Measurements from ENCODE around the gene TXN2.
"Not testable (repeated sequence)": the region's sequence is repeated elsewhere in the genome, so short reads cannot be mapped to it uniquely, and the experiment has no call there.

Gene TXN2

DNA sequence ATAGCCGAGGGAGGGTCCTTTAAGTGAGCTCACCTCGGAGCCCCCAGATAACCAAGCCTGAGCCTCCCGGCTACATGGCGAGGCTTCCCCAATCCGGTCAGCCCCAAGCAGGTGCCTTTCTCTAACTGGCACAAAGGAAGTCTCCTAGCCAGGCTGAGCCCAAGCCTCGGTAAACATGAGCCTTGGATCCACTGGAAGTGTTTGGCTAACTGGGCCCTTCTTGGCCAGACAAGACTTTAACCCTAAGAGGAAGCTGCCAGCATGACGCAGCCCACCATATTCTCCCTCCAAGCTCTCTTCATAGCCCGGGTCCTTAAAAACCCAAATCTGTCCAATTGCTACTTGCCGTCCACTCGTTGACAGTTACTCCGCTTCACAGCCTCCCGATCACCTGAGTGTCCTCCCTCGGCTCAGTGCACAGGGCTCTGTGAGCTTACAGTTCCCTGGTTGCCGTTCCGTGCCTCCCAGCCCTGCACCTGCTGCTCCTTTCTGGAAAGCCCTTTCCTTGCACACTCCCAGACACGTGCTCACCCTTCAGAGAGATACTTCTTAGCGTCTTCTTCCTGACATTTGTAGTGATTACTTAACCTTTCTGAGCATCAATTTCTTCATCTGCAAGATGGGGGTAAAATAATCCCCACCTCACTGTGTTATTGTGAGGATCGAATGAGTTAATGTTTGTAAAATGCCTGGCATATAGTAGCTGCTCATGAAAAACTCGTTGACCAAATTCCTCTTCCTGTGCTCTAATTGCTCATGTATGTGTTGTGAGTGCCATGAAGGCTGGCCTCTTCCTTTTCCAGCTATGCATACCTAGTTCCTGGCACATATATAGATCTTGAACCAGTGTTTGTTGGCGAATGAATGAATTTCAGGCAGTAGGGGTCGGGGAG lies 25.6 kb downstream of the TXN2 start:
- no peaks in the 10 kb centered on the region for H3K27me3 Mint-ChIP-seq
- H3K36me3 Mint-ChIP-seq, result no peaks in the 10 kb centered on the region
- peak overlapping the region; percentile 72 for H3K4me3 Mint-ChIP-seq
- ATAC-seq (ENCODE audit: low read depth), result no peak
- no peak for DNase-seq (ENCODE audit: low spot score in 2 of 2)
- no peaks in the 10 kb centered on the region for H3K9me3 Mint-ChIP-seq
- H3K27ac Mint-ChIP-seq, result peak overlapping the region; percentile 94
- H3K4me1 Mint-ChIP-seq, result peaks cover 28% of the 10 kb centered on the region

DNA sequence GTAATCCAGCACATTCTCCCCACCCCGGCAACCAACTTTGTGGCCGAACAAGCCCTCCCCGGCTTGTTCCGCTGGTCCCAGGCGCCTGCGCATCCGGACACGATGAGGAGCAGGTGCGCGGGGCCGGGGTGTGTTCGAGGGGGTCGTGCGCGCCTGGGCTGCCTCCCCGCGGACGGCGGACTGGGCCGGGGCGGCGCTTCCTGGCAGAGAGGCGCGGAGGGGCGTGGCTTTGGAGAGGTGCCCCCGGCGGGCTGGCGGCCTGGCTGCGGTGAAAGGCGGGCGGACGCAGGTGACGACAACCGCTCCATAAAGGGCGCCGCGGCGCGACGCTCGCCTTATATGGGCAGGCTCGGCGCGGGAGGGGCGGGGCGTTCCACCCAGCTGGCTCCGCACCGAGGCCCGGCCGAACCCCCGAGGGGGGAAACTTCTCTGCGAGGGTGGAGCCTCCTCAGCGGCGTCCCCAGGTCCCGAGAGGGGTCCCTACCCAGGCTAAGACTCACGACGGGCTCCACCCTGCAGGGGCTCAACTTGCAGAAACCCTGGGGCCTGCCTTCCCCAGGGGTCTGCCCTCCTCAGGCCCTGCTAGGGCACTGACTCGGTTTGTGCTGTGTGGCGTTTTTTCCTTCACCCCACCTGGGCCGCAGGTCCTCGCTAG lies 26.4 kb downstream of the TXN2 start:
- Mint-ChIP-seq H3K9me3 (no peaks in the 10 kb centered on the region), H3K27ac (peak overlapping the region; percentile 94), H3K27me3 (no peaks in the 10 kb centered on the region), H3K4me1 (peaks cover 28% of the 10 kb centered on the region), H3K36me3 (no peaks in the 10 kb centered on the region), H3K4me3 (peak overlapping the region; percentile 72)
- DNase-seq (ENCODE audit: low spot score in 2 of 2) (peak; percentile 88), ATAC-seq (ENCODE audit: low read depth) (peak; percentile 60)

DNA sequence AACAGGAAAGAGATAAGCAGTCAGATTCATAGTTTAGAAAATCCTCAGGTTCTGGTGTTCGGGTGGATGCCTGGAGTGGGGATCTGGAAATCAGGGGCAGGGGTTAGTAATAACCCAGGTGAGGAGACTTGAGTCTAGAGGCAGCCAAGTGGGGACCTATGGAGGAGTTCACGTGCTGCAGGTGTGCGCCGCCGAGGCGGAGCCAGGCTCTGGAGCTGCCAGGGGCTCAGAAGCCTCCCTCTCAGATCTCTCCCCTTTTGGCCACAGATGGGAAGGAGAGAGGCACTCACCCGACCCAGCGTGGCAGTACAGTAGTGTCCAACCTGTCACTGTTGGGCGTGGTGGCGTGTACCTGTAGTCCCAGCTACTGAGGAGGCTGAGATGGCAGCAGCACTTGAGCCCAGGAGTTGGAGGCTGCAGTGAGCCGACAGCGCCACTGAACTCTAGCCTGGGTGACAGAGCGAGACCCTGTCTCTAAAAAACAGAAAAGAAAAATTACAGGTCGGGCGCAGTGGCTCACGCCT lies 27.5 kb downstream of the TXN2 start:
- Mint-ChIP-seq H3K9me3 (no peaks in the 10 kb centered on the region), H3K27me3 (no peaks in the 10 kb centered on the region), H3K4me3 (peak overlapping the region; percentile 71), H3K36me3 (no peaks in the 10 kb centered on the region), H3K4me1 (peaks cover 30% of the 10 kb centered on the region), H3K27ac (peak overlapping the region; percentile 77)
- DNase-seq (ENCODE audit: low spot score in 2 of 2) (no peak), ATAC-seq (ENCODE audit: low read depth) (no peak)

DNA sequence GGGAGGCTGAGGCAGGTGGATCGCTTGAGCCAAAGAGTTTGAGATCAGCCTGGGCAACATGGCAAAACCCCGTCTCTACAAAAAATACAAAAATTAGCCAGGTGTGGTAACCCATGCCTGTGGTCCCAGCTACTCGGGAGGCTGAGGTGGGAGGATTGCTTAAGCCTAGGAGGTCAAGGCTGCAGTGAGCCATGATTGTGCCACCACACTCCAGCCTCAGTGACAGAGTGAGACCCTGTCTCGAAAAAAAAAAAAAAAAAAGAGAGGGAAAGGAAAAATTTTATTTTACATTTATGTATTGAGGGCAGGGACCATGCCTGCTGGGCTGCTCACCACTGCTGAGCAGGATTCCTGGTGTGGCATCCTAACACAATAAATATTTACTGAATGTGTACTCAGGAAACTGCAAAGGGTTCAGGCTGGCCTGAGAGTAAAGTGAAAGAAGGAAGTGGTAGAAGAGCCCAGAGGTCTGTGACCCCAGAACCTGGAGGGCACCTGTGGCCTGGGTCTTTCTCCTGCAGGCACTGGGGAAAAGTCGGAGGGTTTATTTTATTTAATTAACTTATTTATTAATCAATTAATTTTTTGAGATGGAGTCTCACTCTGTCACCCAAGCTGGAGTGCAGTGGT lies 28.3 kb downstream of the TXN2 start:
- H3K36me3 Mint-ChIP-seq, result not testable (repeated sequence)

DNA sequence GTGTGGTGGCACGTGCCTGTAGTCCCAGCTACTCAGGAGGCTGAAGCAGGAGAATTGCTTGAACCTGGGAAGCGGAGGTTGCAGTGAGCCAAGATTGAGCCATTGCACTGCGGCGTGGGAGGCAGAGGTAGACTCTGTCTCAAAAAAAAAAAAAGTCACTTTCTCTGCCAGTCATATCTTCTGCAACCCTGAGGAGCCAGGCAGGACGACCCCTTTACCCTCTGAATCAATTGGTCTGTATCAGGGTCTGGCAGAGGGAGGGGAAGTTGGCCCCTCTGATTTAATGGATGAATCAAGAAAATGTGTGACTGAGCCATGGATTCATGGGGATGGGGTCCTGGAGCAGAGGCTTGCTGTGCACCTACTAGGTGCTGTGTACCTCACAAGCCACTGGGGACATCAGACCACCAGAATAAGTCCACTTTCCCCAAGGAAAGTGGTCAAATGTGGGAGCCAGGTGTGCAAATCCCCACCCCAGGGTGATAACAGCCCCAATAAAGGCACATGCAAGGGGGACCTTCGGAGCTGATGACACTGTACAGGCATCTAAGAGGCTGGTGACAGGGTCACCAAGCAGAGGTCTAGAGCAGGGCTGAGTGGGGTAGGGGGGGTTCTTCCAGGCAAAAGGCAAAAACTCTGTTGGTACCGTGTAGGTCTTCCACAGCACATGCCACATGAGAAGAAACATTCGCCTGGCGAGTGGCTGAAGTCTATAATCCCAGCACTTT lies 29.0 kb downstream of the TXN2 start:
- H3K36me3 Mint-ChIP-seq, result no peaks in the 10 kb centered on the region
- H3K27me3 Mint-ChIP-seq, result no peaks in the 10 kb centered on the region
- no peaks in the 10 kb centered on the region for H3K9me3 Mint-ChIP-seq
- peaks cover 33% of the 10 kb centered on the region for H3K4me1 Mint-ChIP-seq
- no peak for ATAC-seq (ENCODE audit: low read depth)
- H3K27ac Mint-ChIP-seq, result peak overlapping the region; percentile 77
- DNase-seq (ENCODE audit: low spot score in 2 of 2), result no peak
- peak overlapping the region; percentile 46 for H3K4me3 Mint-ChIP-seq

More for the DNA sequence above, 28.3 kb downstream of the TXN2 start:
- Mint-ChIP-seq H3K27ac (peak overlapping the region; percentile 77), H3K4me1 (peaks cover 31% of the 10 kb centered on the region), H3K4me3 (peak overlapping the region; percentile 63)
- DNase-seq (ENCODE audit: low spot score in 2 of 2); H3K9me3 Mint-ChIP-seq; ATAC-seq (ENCODE audit: low read depth); H3K27me3 Mint-ChIP-seq: not testable (repeated sequence)

DNA sequence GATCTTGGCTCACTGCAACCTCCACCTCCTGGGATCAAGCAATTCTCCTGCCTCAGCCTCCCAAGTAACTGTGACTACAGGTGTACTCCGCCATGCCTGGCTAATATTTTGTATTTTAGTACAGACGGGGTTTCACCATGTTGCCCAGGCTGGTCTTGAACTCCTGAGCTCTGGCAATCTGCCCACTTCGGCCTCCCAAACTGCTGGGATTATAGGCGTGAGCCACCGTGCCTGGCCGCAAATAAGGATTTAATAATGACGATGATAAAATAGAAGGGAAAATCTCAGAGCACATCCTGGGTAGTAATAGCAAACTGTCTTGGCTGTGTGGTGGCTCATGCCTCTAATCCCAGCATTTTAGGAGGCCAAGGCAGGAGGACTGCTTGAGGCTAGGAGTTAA lies 30.5 kb downstream of the TXN2 start:
- Mint-ChIP-seq H3K27ac (peak overlapping the region; percentile 77), H3K4me1 (peaks cover 26% of the 10 kb centered on the region)
- DNase-seq (ENCODE audit: low spot score in 2 of 2); H3K4me3 Mint-ChIP-seq; ATAC-seq (ENCODE audit: low read depth); H3K36me3 Mint-ChIP-seq; H3K27me3 Mint-ChIP-seq; H3K9me3 Mint-ChIP-seq: not testable (repeated sequence)

DNA sequence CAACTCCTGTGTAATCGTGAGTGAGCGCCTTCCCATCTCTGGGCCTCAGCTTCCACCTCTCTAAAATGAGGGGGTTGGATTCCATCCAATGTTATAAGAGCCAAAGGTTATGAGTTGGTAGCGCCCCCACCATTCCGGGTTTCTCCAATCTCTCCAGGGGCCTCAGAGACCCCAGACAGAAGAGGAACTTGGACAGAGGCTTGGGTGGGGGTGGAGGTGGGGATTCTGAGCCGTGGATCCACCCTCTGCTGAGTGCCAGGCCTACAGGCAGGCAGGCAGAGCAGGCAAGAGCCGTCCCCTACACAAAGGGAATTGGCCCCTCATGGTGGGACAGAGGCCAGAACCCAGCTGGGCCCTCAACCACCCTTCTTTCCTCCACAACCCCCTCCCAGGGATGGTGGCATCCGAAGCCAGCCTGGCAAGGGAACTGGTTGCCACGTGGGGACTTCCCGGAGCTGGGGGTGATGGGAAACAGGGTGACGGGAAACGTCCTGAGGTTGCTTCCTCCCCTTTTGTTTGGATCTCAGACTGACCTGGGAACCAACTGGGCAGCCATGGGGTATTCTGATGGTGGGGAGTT lies 31.8 kb downstream of the TXN2 start:
- DNase-seq (ENCODE audit: low spot score in 2 of 2) (no peak), ATAC-seq (ENCODE audit: low read depth) (no peak)
- no peaks in the 10 kb centered on the region for H3K27me3 Mint-ChIP-seq
- no peaks in the 10 kb centered on the region for H3K9me3 Mint-ChIP-seq
- H3K27ac Mint-ChIP-seq, result no peak overlapping the region
- H3K36me3 Mint-ChIP-seq, result no peaks in the 10 kb centered on the region
- H3K4me1 Mint-ChIP-seq, result peaks cover 31% of the 10 kb centered on the region
- H3K4me3 Mint-ChIP-seq, result no peak overlapping the region

DNA sequence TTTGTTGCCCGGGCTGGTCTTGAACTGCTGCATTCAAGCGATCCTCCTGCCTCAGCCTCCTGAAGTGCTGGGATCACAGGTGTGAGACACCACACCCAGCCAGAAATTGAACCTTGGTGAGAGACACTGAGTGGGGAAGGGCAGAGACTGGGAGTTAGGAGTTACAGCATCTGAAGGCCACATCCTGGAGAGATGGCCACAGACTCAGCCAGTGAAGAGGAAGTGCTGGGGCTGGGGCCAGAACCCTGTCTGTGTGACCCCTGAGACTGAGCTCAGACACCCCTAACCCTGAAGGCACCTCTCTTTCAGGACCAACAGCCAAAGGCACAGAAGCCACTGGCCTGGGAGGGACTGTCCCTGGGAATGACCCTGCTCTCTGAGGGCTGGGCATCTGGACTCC lies 33.8 kb downstream of the TXN2 start:
- Mint-ChIP-seq H3K4me1 (peaks cover 29% of the 10 kb centered on the region), H3K36me3 (no peaks in the 10 kb centered on the region), H3K4me3 (no peak overlapping the region), H3K27ac (peak overlapping the region; percentile 31), H3K27me3 (no peaks in the 10 kb centered on the region), H3K9me3 (no peaks in the 10 kb centered on the region)
- ATAC-seq (ENCODE audit: low read depth) (no peak), DNase-seq (ENCODE audit: low spot score in 2 of 2) (no peak)

DNA sequence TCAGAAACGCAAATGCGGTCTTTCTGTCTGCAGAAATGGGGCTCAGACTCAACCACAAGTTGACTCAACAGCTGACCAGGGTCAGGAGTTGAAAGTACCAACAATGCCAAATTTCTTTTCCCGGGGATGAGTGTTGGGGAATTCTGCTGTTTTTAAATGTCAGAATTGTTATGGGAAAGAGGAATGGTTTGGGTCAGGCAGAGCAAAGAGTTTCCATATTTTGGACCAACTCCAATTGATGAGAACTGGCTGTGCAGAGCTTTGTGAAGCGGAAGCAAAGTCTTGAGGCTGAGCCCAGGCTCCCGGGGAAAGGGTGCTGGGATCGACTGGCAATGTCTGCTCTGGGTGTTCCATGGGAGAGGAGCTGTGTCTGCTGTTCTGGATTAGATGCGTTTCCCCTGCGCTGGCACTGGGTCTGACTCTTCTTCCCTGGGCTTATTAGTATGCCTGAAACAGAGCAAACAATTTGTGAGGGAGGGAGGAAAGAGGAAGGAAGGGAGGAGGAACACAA lies 36.2 kb downstream of the TXN2 start:
- Mint-ChIP-seq H3K27ac (no peak overlapping the region), H3K36me3 (no peaks in the 10 kb centered on the region), H3K4me3 (no peak overlapping the region), H3K9me3 (no peaks in the 10 kb centered on the region), H3K27me3 (no peaks in the 10 kb centered on the region), H3K4me1 (peaks cover 29% of the 10 kb centered on the region)
- no peak for ATAC-seq (ENCODE audit: low read depth)
- no peak for DNase-seq (ENCODE audit: low spot score in 2 of 2)

DNA sequence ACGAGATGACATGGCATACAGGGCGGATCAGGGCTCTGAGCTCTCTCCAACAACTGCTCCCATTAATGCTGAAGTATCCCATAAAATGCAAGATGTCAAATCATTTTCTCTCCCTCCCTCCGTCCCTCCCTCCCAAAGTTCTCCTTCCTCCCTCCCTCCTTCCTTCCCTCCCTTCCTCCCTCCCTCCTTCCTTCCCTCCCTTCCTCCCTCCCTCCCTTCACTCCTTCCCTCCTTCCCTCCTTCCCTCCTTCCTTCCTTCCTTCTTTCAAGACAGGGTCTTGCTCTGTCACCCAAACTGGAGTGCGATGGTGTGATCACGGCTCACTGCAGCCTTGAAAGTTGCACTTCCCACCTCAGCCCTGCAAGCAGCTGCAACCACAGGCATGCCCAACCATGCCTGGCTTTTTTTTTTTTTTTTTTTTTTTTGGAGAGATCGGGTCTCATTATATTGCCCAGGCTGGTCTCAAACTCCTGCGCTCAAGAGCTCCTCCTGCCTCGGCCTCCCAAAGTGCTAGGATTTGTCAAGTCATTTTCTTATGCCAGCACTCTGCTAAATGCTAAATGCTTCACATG lies 38.2 kb downstream of the TXN2 start:
- DNase-seq (ENCODE audit: low spot score in 2 of 2) (no peak), ATAC-seq (ENCODE audit: low read depth) (peak; percentile 94)
- H3K9me3 Mint-ChIP-seq, result no peaks in the 10 kb centered on the region
- no peaks in the 10 kb centered on the region for H3K36me3 Mint-ChIP-seq
- H3K27ac Mint-ChIP-seq, result peak overlapping the region; percentile 25
- H3K4me3 Mint-ChIP-seq, result peak overlapping the region; percentile 46
- H3K4me1 Mint-ChIP-seq, result peaks cover 25% of the 10 kb centered on the region
- no peaks in the 10 kb centered on the region for H3K27me3 Mint-ChIP-seq

DNA sequence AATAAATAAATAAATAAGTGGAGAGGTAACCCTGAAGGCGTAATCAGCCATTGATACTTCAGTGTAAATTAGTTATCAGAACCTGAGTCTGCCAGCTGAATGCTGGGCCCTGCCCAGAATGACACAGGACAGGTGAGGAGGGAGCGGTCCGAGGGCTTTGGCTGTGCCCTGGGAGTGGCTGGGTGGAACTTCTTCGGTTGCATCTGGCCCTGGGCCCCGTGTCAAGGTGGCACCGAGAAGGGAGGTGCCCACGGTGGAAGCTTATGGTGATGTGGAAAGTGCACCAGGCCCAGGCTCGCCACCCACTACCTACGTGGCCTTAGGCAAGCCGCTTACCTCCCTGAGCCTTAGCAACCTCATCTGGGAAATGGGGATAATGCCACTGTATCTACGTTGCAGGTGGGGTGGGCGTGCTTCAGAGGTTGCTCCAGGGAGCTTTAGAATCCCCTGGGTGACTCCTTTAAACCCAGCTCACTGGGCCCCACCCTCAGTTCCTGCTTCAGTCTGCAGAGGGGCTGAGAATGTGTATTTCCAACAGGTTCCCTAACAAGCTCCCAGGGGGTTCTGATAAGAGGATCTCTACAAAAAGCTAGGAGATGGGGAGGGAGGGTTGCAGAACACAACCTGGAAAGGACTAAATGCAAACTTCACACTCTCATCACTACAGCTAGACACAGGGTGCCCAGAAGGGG lies 38.8 kb downstream of the TXN2 start:
- H3K27ac Mint-ChIP-seq, result no peak overlapping the region
- no peaks in the 10 kb centered on the region for H3K27me3 Mint-ChIP-seq
- H3K4me3 Mint-ChIP-seq, result no peak overlapping the region
- H3K4me1 Mint-ChIP-seq, result peaks cover 25% of the 10 kb centered on the region
- H3K9me3 Mint-ChIP-seq, result no peaks in the 10 kb centered on the region
- H3K36me3 Mint-ChIP-seq, result no peaks in the 10 kb centered on the region
- ATAC-seq (ENCODE audit: low read depth) (no peak), DNase-seq (ENCODE audit: low spot score in 2 of 2) (no peak)

DNA sequence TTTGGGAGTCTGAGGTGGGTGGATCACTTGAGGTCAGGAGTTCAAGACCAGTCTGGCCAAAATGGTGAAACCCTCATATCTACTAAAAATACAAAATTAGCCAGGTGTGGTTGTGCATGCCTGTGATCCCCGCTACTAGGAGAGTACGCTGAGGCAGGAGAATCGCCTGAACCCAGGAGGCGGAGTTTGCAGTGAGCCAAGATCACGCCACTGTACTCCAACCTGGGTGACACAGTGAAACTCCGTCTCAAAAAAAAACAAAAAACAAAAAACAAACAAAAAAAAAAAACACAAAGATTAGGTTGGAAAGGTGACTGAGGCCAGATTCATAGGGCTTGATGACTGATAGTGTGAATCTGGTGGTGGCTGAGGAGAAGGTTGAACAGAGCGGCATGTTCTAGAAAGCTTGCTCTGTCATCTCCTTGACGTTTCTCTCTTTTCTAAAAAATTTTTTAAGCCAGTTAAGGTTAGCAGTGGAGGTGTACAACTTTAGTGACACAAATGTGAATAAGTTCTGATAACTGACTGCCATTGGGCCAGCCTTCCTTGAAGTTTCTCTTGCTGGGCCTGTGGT lies 40.9 kb downstream of the TXN2 start:
- Mint-ChIP-seq H3K36me3 (no peaks in the 10 kb centered on the region), H3K27me3 (no peaks in the 10 kb centered on the region), H3K27ac (no peak overlapping the region), H3K4me3 (no peak overlapping the region), H3K4me1 (peaks cover 28% of the 10 kb centered on the region), H3K9me3 (no peaks in the 10 kb centered on the region)
- no peak for ATAC-seq (ENCODE audit: low read depth)
- no peak for DNase-seq (ENCODE audit: low spot score in 2 of 2)

Measured in memory B cell (primary cell).